RWPE1 (cell line): ENCODE measurements around the gene CLASRP.

ENCODE experiments used
- CTCF ChIA-PET: fragments of 350-600 bp; sonication (Branson Sonifier 250); formaldehyde crosslinking; extraction: SDS; loops from one replicate; lab custom pipeline; 2021; lab: Yijun Ruan, JAX
- POLR2A ChIA-PET: fragments of 400-600 bp; formaldehyde crosslinking; extraction: SDS; loops from one replicate; lab custom pipeline; 2020; ENCODE audit warnings: antibody characterized with exemption; ENCODE audit not compliant: low non-redundant PET; lab: Yijun Ruan, JAX
- DNase-seq: peaks from one replicate; pipeline ENCODE4 v3.0.0; 2012; ENCODE audit warnings: low spot score
- H3K27ac ChIP-seq: fragments of 450-650 bp; 2 replicates; pipeline ENCODE4 v1.5.1; 2017
- TF ChIP-seq, protein P1 (sequence below): fragments of 450-650 bp; conservative IDR thresholded peaks from 2 replicates; pipeline ENCODE4 v1.5.1; 2017; ENCODE audit warnings: low read depth, mild to moderate bottlenecking

Gene CLASRP

DNA sequence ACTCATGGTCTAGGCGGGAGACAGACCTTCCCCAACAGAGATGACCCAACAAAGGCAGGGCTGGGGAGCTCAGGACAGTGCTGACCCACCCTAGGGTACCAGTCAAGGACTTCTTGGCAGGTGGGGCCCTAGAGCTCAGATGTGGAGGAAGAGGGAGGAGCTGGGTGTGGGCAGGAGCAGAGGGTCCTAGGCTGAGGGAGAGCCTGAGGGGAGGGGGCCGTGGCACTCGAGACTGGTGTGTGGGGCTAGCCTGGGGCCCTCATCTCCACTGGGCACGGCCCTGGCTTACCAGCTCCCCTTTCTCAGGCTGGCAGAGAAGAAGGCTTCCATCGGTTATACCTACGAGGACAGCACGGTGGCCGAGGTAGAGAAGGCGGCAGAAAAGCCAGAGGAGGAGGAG lies 18.6 kb downstream of the CLASRP start:
- CTCF ChIA-PET: no interaction called here
- TF ChIP-seq, protein P1, sequence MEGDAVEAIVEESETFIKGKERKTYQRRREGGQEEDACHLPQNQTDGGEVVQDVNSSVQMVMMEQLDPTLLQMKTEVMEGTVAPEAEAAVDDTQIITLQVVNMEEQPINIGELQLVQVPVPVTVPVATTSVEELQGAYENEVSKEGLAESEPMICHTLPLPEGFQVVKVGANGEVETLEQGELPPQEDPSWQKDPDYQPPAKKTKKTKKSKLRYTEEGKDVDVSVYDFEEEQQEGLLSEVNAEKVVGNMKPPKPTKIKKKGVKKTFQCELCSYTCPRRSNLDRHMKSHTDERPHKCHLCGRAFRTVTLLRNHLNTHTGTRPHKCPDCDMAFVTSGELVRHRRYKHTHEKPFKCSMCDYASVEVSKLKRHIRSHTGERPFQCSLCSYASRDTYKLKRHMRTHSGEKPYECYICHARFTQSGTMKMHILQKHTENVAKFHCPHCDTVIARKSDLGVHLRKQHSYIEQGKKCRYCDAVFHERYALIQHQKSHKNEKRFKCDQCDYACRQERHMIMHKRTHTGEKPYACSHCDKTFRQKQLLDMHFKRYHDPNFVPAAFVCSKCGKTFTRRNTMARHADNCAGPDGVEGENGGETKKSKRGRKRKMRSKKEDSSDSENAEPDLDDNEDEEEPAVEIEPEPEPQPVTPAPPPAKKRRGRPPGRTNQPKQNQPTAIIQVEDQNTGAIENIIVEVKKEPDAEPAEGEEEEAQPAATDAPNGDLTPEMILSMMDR: no peak
- peak overlapping the region; percentile 22 for H3K27ac ChIP-seq
- DNase-seq: no peak
- POLR2A ChIA-PET: no interaction called here

DNA sequence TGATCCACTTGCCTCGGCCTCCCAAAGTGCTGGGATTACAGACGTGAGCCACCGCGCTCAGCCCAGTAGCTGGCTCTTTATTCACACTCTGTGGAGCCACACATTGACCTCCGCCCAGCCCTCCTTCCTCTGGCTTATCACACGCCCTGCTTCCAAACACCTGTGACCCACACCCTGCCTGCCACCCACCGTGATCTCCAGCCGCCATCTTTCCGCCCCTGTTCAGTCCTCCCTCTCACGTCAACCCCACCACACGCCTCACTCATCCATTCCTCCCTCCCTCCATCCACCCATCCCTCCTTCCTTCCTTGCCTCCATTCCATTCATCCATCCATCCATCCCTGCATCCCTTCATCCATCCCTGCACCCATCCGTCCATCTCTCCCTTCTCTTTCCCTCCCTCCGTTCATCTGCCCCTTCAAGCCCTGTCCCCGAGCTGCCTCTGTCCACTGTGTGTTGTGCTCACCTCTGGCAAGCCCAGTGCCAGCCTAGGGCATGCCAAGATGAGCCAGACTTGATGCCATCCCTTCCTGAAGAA lies 19.8 kb downstream of the CLASRP start:
- POLR2A ChIA-PET: no interaction called here
- CTCF ChIA-PET: interaction anchor here (0.5 to 1.8 kb wide), 16 partner anchors 8 to 154 kb away, joined by 3 to 10 read pairs (median 4); partner anchors contain the start of gene APOE
- DNase-seq: no peak
- TF ChIP-seq, protein P1: no peak
- H3K27ac ChIP-seq: peak overlapping the region; percentile 22

DNA sequence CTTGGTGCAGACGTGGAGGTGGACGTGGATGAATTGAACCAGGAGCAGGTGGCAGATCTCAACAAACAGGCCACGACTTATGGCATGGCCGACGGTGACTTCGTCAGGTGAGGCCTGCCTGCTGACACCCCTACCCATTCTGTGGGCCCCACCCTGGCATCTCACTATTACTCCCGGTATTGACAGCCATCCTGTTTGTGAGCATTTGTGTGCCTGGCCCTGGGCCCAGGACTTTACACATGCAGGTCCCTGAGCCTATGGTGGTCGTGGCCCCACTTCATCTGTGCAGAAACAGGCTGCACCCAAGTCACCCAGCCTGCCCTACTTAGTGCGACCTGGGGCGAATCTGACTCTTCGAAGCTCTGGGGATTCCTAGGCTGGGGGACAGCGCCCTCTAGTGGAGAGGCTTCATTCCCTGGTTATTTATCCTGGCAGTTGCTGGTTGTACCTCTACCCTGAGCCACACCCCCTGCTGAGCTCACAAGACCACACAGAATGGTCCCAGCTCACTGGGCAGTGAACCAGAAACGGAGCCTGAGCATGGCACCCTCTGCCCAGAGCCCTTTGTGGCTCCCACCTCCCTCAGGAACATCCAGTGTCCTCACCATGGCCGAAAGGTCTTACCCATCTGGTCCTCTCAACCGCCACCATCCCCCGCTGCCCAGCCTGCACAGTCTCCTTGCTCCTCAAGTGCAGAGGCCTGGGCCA lies 20.6 kb downstream of the CLASRP start:
- H3K27ac ChIP-seq: peak overlapping the region; percentile 4; the same call in 1 of the 2 replicates
- ChIA-PET POLR2A (no interaction called here), CTCF (interaction anchor here (0.5 to 1.8 kb wide), 22 partner anchors 8 to 617 kb away, joined by 3 to 10 read pairs (median 4); partner anchors contain the start of gene APOE)
- DNase-seq: peak; percentile 70
- TF ChIP-seq, protein P1: peak; percentile 82

DNA sequence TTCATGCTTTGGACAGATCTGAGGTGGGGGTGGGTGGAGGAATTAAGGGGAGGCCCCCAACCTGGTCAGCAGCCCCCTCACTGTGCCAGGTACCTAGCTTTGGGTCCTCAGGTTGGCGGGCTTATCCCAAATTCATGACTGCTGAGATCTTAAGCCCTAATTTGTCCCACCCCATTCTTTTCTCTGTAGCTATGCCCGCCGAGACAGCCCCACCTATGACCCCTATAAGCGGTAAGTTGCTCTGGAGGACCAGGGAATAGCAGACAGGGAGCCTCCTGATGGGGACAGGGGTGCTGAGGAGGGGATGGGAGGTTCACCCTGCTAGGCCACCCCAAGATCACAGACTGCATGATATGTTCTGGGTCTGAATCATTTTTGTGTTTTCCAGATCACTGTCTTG lies 23.1 kb downstream of the CLASRP start:
- no peak for DNase-seq
- H3K27ac ChIP-seq: peak overlapping the region; percentile 8; the same call in 1 of the 2 replicates
- TF ChIP-seq, protein P1: no peak
- CTCF ChIA-PET: interaction anchor here (0.5 to 0.7 kb wide), 3 partner anchors 75 to 1462 kb away, joined by 3 to 4 read pairs (median 3); no protein-coding TSS in a partner anchor
- POLR2A ChIA-PET: no interaction called here

DNA sequence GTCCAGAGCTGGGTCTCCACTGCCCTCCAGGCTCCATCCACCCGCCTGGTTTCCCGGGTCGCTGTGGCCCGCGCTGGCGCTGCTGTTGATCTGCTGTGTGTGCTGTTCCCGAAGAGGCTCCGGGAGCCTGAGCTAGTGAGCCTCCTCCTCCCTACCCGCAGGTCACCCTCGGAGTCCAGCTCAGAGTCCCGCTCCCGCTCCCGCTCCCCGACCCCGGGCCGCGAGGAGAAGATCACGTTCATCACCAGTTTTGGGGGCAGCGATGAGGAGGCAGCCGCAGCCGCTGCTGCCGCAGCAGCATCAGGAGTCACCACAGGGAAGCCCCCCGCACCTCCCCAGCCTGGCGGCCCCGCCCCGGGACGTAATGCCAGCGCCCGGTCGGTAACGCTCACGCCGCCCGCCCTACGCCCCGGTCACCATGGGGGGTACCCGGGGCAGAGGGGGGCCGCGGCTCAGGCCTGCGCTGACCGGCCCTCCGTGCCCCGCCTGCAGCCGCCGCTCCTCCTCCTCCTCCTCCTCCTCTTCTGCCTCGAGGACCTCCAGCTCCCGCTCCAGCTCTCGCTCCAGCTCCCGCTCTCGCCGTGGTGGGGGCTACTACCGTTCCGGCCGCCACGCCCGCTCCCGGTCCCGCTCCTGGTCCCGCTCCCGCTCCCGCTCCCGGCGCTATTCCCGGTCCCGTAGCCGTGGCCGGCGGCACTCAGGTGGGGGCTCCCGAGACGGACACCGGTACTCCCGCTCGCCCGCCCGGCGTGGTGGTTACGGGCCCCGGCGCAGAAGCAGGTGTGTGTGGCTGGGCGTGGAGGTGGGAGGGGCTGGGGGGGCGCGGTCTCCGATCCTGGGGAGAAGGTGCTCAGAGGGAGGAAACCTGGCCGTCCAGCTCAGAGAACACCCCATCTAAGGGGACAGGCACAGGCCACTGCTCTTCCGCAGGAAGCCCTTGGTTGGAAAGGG lies 25.3 kb downstream of the CLASRP start:
- POLR2A ChIA-PET: no interaction called here
- TF ChIP-seq, protein P1: no peak
- CTCF ChIA-PET: interaction anchor here (0.6 to 0.8 kb wide), 2 partner anchors 25 to 160 kb away, joined by 3 to 6 read pairs; partner anchors contain the start of gene CLASRP

More for the DNA sequence above, 25.3 kb downstream of the CLASRP start:
- DNase-seq: no peak
- no peak overlapping the region for H3K27ac ChIP-seq
